Psoas muscle (tissue), 8 donors: Measurements from ENCODE around the gene MYPOP. TPM values are rescaled to one million over a fixed set of nuclear protein-coding genes. Genes with fewer than 3 reads are reported as not detected.
"Not testable (repeated sequence)": the region's sequence is repeated elsewhere in the genome, so short reads cannot be mapped to it uniquely, and the experiment has no call there.

ENCODE experiments used
- ATAC-seq, 4 donors: fragments of 200-7000 bp; cut with Tn5 transposase; one replicate each; pipeline ENCODE4 v1.9.1; 2020; ENCODE audit warnings: moderate library complexity in 3 of 4, mild to moderate bottlenecking in 2 of 4
- DNase-seq, 2 donors: peaks; one replicate each; pipeline ENCODE4 v3.0.0-alpha.2; 2020
- H3K27ac ChIP-seq: fragments of 200-600 bp; one replicate; pipeline ENCODE4 v1.8.0; 2022
- H3K27me3 ChIP-seq, 3 donors: fragments of 200-600 bp in 1 of 3; one replicate each; pipeline versions ENCODE4 v1.6.1 to v1.8.0; 2013 to 2022; ENCODE audit warnings: low read length in 2 of 3, mild to moderate bottlenecking in 2 of 3, moderate library complexity in 1 of 3; ENCODE audit not compliant: insufficient read depth in 3 of 3
- H3K36me3 ChIP-seq, 2 donors: fragments of 200-600 bp in 1 of 2; one replicate each; pipeline versions ENCODE4 v1.6.1 to v1.8.0; 2013 to 2022; ENCODE audit warnings: low read depth in 1 of 2, mild to moderate bottlenecking in 1 of 2, moderate library complexity in 1 of 2; ENCODE audit not compliant: insufficient read depth in 1 of 2
- H3K4me1 ChIP-seq: fragments of 200-600 bp; one replicate; pipeline ENCODE4 v1.8.0; 2022
- H3K4me3 ChIP-seq: fragments of 200-600 bp; one replicate; pipeline ENCODE4 v1.8.0; 2022; ENCODE audit warnings: mild to moderate bottlenecking
- H3K9me3 ChIP-seq: fragments of 200-600 bp; one replicate; pipeline ENCODE4 v1.8.0; 2022
- WGBS, 3 donors: extraction: QIAGEN DNeasy Blood & Tissue Kit; methylation state at CpG; one replicate each; pipeline versions ENCODE4 v1.1.6 to v1.1.7; 2013; 5-methylcytosine and 5-hydroxymethylcytosine counted together
- intact Hi-C, 2 donors: fragments of 100-400 bp; cut with DNase I; formaldehyde crosslinking; loops; one replicate each; pipeline versions ENCODE4 v1.11.0 to v1.14.2; 2022
- polyA plus RNA-seq, 3 donors: library from polyadenylated mRNA; stranded (reverse); fragments of 200-250 nt; gene quantifications; one replicate each; pipeline ENCODE4 v1.2.3, GENCODE V29; 2013
- total RNA-seq, 4 donors: library from RNA; stranded (reverse); fragmentation: NEBNext Ultra II Directional in 2 of 4; extraction: Animal tissue kit (Norgen Biotek cat#: 25700) in 2 of 4; gene quantifications; one replicate each; pipeline versions ENCODE4 v1.2.1 to v1.2.4, GENCODE V29; 2021 to 2023
- TF ChIP-seq, protein P1 (sequence below): fragments of 200-600 bp; IDR thresholded peaks from one replicate; pipeline ENCODE4 v1.8.0; 2022; ENCODE audit warnings: antibody characterized with exemption
- donor health status: healthy with polysubstance abuse.
- donor health status: DM: no; HTN: no; CAD: no; lungs with moderate emphysema.
- donor health status: Bipolar disorder and iron deficiency.
- donor health status: healthy.
- donor health status: DM: yes; HTN: yes; CAD: no.
- donor health status: DM: no; HTN: no; CAD: no.
- donor health status: DM: no; HTN: no; CAD: no.
- donor health status: DM: yes; HTN: yes; CAD: no.

MYPOP gene
- total and polyA plus RNA-seq, 7 donors, result 10.6 to 20.7 (median 13.0) TPM

- H3K36me3 ChIP-seq, result no peaks in the 10 kb centered on the region
- DNase-seq (no peak), ATAC-seq (no peak)
- no peaks in the 10 kb centered on the region for H3K4me1 ChIP-seq
- H3K4me3 ChIP-seq, result no peak overlapping the region
- 80 to 87% (median 83%) methylated on average over 7 of the region's 7 CpGs for WGBS, 3 donors
- no peak overlapping the region for H3K27ac ChIP-seq
- peaks cover 0 to 5% (median 4%) of the 10 kb centered on the region in 3 donors for H3K27me3 ChIP-seq
- intact Hi-C loops, result no loop called here
- no peaks in the 10 kb centered on the region for H3K9me3 ChIP-seq
- TF ChIP-seq, protein P1, sequence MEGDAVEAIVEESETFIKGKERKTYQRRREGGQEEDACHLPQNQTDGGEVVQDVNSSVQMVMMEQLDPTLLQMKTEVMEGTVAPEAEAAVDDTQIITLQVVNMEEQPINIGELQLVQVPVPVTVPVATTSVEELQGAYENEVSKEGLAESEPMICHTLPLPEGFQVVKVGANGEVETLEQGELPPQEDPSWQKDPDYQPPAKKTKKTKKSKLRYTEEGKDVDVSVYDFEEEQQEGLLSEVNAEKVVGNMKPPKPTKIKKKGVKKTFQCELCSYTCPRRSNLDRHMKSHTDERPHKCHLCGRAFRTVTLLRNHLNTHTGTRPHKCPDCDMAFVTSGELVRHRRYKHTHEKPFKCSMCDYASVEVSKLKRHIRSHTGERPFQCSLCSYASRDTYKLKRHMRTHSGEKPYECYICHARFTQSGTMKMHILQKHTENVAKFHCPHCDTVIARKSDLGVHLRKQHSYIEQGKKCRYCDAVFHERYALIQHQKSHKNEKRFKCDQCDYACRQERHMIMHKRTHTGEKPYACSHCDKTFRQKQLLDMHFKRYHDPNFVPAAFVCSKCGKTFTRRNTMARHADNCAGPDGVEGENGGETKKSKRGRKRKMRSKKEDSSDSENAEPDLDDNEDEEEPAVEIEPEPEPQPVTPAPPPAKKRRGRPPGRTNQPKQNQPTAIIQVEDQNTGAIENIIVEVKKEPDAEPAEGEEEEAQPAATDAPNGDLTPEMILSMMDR, result no peak
Measured at GRCh38 chr19:45874620-45874966, 27.8 kb downstream of the MYPOP start.

- Histone ChIP-seq H3K27ac (no peak overlapping the region), H3K36me3 (no peaks in the 10 kb centered on the region), H3K27me3 (peaks cover 0 to 4% (median 4%) of the 10 kb centered on the region in 3 donors), H3K4me1 (no peaks in the 10 kb centered on the region), H3K9me3 (no peaks in the 10 kb centered on the region), H3K4me3 (no peak overlapping the region)
- WGBS, 3 donors, result 80 to 83% (median 81%) methylated on average over 7 of the region's 7 CpGs
- TF ChIP-seq, protein P1, result no peak
- intact Hi-C loops, result no loop called here
- no peak for ATAC-seq
- DNase-seq, result no peak
Measured at GRCh38 chr19:45873219-45873772, 29.1 kb downstream of the MYPOP start.

DNA sequence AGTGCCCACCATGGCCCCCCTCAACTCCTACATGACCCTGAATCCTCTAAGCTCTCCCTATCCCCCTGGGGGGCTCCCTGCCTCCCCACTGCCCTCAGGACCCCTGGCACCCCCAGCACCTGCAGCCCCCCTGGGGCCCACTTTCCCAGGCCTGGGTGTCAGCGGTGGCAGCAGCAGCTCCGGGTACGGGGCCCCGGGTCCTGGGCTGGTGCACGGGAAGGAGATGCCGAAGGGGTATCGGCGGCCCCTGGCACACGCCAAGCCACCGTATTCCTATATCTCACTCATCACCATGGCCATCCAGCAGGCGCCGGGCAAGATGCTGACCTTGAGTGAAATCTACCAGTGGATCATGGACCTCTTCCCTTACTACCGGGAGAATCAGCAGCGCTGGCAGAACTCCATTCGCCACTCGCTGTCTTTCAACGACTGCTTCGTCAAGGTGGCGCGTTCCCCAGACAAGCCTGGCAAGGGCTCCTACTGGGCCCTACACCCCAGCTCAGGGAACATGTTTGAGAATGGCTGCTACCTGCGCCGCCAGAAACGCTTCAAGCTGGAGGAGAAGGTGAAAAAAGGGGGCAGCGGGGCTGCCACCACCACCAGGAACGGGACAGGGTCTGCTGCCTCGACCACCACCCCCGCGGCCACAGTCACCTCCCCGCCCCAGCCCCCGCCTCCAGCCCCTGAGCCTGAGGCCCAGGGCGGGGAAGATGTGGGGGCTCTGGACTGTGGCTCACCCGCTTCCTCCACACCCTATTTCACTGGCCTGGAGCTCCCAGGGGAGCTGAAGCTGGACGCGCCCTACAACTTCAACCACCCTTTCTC lies 30.1 kb downstream of the MYPOP start:
- Histone ChIP-seq H3K4me1 (no peaks in the 10 kb centered on the region), H3K36me3 (no peaks in the 10 kb centered on the region), H3K9me3 (no peaks in the 10 kb centered on the region), H3K27ac (no peak overlapping the region), H3K27me3 (peaks cover 0 to 4% (median 4%) of the 10 kb centered on the region in 3 donors), H3K4me3 (no peak overlapping the region)
- intact Hi-C loops, result no loop called here
- TF ChIP-seq, protein P1, result no peak
- no peak for ATAC-seq
- WGBS, 3 donors, result 91 to 96% (median 94%) methylated on average over 33 to 34 of the region's 34 CpGs
- no peak for DNase-seq

DNA sequence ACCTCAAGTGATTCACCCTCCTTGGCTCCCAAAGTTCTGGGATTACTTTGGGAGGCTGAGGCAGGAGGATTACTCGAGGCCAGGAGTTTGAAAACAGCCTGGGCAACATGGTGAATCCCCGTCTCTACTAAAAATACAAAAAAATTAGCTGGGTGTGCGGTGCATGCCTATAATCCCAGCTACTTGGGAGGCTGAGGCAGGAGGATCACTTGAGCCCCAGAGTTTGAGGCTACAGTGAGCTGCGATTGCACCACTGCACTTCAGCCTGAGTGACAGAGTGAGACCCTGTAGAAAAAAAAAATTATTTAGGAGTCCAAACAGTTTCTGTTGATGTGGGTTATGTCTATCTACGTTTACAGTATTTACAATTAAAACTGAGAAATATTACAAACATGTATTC lies 31.6 kb downstream of the MYPOP start:
- Histone ChIP-seq H3K36me3 (no peaks in the 10 kb centered on the region), H3K9me3 (no peaks in the 10 kb centered on the region), H3K4me3 (no peak overlapping the region), H3K27me3 (no peaks in the 10 kb centered on the region), H3K4me1 (no peaks in the 10 kb centered on the region), H3K27ac (no peak overlapping the region)
- 75 to 81% (median 76%) methylated on average over 5 of the region's 5 CpGs for WGBS, 3 donors
- no peak for DNase-seq
- intact Hi-C loops, result no loop called here
- TF ChIP-seq, protein P1, result no peak
- no peak for ATAC-seq

DNA sequence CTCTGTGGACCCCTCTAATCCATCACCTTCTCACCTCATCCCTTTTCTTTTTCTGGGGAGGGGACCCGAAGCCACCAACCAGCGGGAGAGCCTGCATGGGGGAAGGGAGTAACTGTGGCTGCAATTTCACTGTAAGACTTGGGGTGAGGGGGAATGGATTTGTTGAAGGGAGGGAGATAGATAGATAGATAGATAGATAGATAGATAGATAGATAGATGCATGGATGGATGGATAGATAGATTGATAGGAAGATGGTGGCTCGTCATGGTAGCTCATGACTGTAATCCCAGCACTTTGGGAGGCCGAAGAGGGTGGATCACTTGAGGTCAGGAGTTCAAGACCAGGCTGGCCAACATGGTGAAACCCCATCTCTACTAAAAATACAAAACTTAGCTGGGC lies 35.2 kb downstream of the MYPOP start:
- not testable (repeated sequence) for H3K36me3 ChIP-seq, H3K27ac ChIP-seq, H3K27me3 ChIP-seq, DNase-seq, H3K4me1 ChIP-seq, H3K4me3 ChIP-seq, ATAC-seq, H3K9me3 ChIP-seq
- intact Hi-C loops, result loop anchor here in 1 of 2 donors (5.0 kb wide), 1 partner anchor 150 kb away; no protein-coding TSS in a partner anchor
- 60 to 82% (median 62%) methylated on average over 2 to 4 of the region's 4 CpGs for WGBS, 3 donors
